Muscle of arm (tissue), 12 donors: ENCODE data around the gene EMC10. TPM values are rescaled to one million over a fixed set of nuclear protein-coding genes. Genes with fewer than 3 reads are reported as not detected.
"Not testable (repeated sequence)": the region's sequence is repeated elsewhere in the genome, so short reads cannot be mapped to it uniquely, and the experiment has no call there.

Experiments used
- DNase-seq: peaks from one replicate; pipeline ENCODE4 v3.0.0-alpha.2; 2013
- polyA plus RNA-seq, 12 donors: library from polyadenylated mRNA; unstranded; fragments of 120-200 nt; gene quantifications; one replicate each; pipeline ENCODE4 v1.2.1, GENCODE V29; 2013; ENCODE audit not compliant: insufficient read length in 12 of 12

Gene EMC10
- polyA plus RNA-seq, 12 donors, result 66.6 to 203 (median 95.2) TPM

- DNase-seq, result no peak
Observed at GRCh38 chr19:50513746-50514345, 37.5 kb downstream of the EMC10 start, which contains the start of gene ASPDH. TSS of gene ASPDH (minus strand) at chr19:50513913. CDS start at chr19:50513823, 90 bp downstream.

GRCh38 chr19:50514346-50515167 lies 38.2 kb downstream of the EMC10 start:
- DNase-seq, result no peak

- DNase-seq, result no peak
Observed at GRCh38 chr19:50515168-50515561, 38.9 kb downstream of the EMC10 start.

- no peak for DNase-seq
Observed at GRCh38 chr19:50516456-50516855, 40.1 kb downstream of the EMC10 start.

DNA sequence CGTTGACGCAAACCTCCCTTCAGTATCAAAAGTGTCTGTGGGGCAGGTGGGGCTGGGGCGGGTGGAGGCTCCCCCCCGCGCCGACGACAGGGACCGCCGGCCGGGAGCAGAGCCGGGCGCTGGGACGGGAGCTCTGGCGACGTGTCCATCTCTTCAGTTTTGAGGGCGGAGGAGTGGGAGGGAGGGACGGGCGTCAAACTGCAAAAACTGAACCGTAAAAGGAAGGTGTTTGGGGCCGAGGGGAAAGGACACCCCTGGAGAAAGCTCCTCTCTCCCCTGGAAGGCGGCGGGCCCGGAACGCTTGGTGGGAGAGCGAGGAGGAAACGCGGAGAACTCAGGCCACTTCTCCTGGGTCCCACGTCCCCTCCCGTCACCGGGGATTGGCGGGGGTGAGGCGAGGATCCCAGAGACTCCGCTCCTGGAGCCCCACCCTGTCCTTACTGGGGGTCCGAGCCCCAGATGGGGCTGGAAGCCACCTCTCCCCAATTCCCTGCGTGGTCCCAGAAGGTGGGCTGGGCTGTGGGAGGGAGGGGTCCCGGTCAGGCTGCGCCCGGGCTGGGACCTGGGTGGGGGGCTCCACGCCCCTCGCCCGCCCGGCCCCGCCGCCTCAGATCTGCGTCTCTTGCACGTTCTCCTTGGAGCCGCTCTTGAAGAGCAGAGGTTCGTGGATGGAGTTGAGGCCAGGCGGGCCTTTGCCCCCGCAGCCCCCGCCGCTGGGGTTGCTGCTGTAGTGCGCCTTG lies 40.8 kb downstream of the EMC10 start:
- no peak for DNase-seq

DNA sequence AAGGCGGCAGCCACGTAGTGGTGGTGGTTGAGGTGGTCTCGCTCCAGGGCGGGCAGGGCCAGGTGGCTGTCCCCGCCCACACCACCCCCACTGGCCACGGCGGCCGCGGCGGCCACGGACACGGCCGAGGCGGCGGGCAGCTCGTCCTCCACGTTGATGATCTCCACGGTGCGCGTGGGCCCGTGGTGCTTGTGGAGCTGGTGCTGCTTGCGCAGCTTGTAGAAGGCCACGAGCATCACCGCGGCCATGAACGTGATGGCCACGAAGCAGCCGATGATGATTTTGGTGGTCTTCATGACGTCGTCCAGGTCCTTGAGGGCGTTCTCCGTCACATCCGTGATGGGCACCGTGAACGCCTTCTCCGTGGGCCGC lies 41.4 kb downstream of the EMC10 start:
- DNase-seq, result no peak

DNA sequence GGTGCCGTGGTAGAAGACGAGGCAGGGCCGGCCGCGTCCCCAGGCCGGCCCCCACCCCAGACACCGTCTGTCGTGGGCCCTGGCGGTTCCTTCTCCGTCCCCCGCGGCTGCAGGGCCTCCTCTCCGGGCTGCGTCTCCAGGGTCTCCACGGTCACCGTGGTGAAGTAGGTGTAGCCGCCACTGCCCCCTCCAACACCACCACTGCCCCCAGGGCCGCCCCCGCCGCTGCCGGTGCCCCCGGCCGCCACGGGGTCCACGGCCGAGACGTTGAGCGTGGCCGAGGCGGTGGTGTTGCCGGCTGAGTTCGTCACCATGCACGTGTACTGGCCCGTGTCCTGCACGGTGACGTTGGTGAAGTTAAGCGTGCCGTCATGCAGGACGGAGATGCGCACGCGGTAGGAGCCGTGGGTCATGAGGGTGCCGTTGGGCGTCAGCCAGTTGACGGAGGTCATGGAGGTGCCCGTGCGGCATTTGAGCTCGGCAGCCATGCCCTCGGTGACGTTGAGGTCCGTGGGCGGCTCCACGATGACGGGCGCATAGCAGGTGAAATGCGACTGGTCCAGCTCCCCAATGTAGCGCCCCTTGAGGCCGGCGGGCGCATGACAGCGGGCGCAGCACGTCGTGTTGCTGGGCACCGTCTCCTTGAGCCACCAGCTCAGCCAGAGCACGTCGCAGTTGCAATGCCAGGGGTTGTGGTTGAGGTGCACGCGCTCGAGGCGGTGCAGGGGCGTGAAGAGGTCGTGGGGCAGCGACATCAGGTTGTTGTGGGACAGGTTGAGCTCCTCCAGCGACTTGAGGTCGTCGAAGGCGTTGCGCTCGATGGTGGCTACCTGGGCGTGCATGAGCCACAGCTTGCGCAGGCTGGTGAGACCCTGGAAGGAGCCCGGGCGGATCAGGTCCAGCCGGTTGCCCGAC lies 42.0 kb downstream of the EMC10 start:
- no peak for DNase-seq

GRCh38 chr19:50519006-50519575 lies 42.8 kb downstream of the EMC10 start:
- DNase-seq, result no peak

DNA sequence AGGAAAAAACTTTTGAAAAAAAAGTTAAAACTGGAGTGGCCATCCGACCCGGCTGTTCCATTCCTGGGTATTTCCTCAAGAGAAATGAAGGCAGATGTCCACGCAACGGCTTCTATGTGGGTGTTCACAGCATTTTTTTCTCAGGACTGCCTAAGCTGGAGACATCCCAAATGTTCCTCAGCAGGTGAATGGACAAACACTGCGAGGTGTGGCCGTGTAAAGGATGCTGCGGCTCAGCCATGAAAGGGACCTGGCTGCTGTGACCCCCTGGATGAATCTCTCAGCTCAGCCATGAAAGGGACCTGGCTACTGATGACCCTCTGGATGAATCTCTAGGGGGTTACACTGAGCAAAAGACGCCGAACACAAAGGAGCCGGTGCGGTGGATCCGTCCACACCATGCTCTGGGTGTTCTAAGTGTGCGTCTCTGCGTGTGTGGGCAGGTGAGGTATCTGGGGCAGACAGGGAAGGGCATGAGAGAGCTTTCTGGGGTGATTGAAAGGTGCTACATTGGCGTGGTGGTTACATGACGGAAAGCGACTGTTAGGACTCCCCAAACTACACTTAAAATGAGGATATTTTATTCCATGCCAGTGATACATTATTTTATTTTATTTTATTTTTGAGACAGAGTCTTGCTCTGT lies 44.6 kb downstream of the EMC10 start:
- DNase-seq, result no peak

GRCh38 chr19:50522881-50523280 lies 46.6 kb downstream of the EMC10 start:
- no peak for DNase-seq

GRCh38 chr19:50528052-50528451 lies 51.7 kb downstream of the EMC10 start:
- DNase-seq, result not testable (repeated sequence)

GRCh38 chr19:50531171-50531612 lies 54.9 kb downstream of the EMC10 start:
- no peak for DNase-seq

- no peak for DNase-seq
Observed at GRCh38 chr19:50532952-50533351, 56.6 kb downstream of the EMC10 start.

DNA sequence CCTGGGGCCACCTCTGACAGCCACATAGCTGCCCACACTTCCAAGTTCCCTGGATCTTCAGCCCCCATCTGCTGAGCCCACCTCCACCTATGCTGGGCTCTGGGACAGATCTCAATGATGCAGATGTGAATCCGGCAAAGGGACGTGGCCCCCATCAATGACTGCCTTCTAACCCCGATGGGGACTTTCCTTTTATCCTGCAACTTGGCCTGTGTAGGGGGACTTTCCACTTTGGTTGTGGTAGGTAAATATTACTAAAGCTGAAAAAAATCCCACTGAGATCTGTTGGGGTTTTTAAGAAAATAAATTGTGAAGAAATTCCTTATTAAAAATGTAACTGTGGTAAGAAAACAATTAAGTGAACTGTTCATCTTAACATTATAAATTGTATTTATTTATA lies 58.2 kb downstream of the EMC10 start:
- DNase-seq, result no peak

GRCh38 chr19:50535672-50536187 lies 59.4 kb downstream of the EMC10 start:
- no peak for DNase-seq

- DNase-seq, result no peak
Observed at GRCh38 chr19:50536662-50537305, 60.5 kb downstream of the EMC10 start.

DNA sequence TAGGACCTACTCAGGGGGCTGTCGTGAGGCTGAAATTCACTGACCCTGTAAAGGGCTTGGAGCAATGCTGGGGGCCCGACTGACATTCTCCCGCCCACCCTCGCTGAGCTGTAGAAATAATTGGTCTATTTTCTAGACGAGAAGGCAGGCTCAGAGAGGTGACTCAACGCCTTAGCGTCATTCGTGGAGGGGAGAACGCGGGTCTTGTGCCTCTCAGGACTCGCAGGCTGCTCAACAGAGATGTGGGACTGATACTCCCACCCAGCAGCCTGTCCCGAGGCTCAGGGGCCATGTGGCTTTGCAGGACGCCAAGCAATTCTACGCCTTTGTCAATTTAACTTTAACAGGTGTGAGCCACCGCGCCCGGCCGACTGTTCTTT lies 61.0 kb downstream of the EMC10 start:
- DNase-seq, result no peak

DNA sequence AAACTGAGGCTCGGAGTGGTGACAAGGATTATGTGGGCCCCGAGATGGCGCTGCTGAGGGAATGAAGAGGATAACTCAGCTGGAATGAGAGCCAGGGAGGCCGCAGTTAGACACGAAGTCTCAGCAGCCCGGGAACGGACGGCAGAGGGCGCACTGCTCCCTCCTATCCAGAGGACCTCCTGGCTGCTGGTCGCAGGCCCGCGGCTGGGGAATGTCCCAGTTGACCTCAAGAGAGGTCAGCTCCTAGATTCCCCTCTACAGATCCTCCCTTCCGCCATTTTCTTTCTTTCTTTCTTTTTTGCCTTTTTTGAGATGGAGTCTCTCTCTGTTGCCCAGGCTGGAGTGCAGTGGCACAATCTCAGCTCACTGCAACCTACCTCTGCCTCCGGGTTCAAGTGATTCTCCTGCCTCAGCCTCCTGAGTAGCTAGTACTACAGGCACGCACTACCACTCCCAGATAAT lies 61.5 kb downstream of the EMC10 start:
- peak; percentile 71 for DNase-seq
